GM23338 (cell line): ENCODE data around the gene IL23R.

Experiments
- EZH2 ChIP-seq: fragments of 200-600 bp; sonication (generic); IDR thresholded peaks from one replicate; pipeline ENCODE4 v1.8.0; 2017; ENCODE audit warnings: antibody characterized with exemption, mild to moderate bottlenecking, low read depth; ENCODE audit not compliant: unreplicated experiment
- EZH2phosphoT487 ChIP-seq: fragments of 200-600 bp; sonication (generic); IDR thresholded peaks from one replicate; pipeline ENCODE4 v1.8.1; 2018; ENCODE audit warnings: antibody characterized with exemption; ENCODE audit not compliant: unreplicated experiment
- JUNB ChIP-seq: IDR thresholded peaks from one replicate; pipeline ENCODE4 v1.6.1; 2016; ENCODE audit warnings: antibody characterized with exemption; ENCODE audit not compliant: unreplicated experiment
- POLR2AphosphoS5 ChIP-seq: IDR thresholded peaks from 2 replicates; pipeline ENCODE4 v1.6.1; 2016; ENCODE audit warnings: antibody characterized with exemption, low read depth
- STAT1 ChIP-seq: IDR thresholded peaks from one replicate; pipeline ENCODE4 v1.6.1; 2016; ENCODE audit warnings: antibody characterized with exemption; ENCODE audit not compliant: unreplicated experiment
- ZNF114 ChIP-seq: fragments of 250-450 bp; sonication (Bioruptor Pico); IDR thresholded peaks from 2 replicates; pipeline ENCODE4 v1.5.0; 2020; ENCODE audit warnings: mild to moderate bottlenecking, moderate library complexity
- TF ChIP-seq, protein P1 (sequence below), 2 experiments: fragments of 200-600 bp in 1 of 2; sonication (generic) in 1 of 2; conservative IDR thresholded peaks; 2 replicates each; pipeline versions ENCODE4 v1.5.1 to v1.6.1; 2016 to 2017; ENCODE audit warnings: antibody characterized with exemption in 2 of 2, low read depth in 2 of 2, mild to moderate bottlenecking in 2 of 2, moderate library complexity in 1 of 2
- TF ChIP-seq, protein P2 (sequence below): IDR thresholded peaks from one replicate; pipeline ENCODE4 v1.6.1; 2018; ENCODE audit warnings: antibody characterized with exemption; ENCODE audit not compliant: unreplicated experiment

DNA sequence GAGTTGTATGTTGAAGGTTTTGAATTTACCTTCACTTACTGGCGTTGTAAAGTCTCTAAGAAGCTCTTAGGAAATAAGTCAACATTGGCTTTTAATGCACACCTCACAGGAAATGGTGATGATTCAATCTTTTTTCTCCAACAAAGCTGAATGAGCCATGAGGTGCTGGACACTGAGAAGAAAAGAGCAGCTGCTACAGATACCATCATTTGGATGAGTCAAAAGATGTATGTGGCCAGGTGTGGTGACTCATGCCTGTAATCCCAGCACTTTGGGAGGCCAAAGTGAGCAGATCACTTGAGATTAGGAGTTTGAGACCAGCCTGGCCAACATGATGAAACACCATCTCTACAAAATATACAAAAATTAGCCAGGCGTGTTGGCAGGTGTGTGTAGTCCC lies 3.3 kb upstream of the IL23R start:
- no peak for TF ChIP-seq POLR2AphosphoS5
- TF ChIP-seq JUNB: no peak
- TF ChIP-seq, protein P1, sequence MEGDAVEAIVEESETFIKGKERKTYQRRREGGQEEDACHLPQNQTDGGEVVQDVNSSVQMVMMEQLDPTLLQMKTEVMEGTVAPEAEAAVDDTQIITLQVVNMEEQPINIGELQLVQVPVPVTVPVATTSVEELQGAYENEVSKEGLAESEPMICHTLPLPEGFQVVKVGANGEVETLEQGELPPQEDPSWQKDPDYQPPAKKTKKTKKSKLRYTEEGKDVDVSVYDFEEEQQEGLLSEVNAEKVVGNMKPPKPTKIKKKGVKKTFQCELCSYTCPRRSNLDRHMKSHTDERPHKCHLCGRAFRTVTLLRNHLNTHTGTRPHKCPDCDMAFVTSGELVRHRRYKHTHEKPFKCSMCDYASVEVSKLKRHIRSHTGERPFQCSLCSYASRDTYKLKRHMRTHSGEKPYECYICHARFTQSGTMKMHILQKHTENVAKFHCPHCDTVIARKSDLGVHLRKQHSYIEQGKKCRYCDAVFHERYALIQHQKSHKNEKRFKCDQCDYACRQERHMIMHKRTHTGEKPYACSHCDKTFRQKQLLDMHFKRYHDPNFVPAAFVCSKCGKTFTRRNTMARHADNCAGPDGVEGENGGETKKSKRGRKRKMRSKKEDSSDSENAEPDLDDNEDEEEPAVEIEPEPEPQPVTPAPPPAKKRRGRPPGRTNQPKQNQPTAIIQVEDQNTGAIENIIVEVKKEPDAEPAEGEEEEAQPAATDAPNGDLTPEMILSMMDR (conservative IDR thresholded peaks at IDR 0.05; ENCODE audit: low read depth in 2 of 2): no peak
- TF ChIP-seq, protein P2, sequence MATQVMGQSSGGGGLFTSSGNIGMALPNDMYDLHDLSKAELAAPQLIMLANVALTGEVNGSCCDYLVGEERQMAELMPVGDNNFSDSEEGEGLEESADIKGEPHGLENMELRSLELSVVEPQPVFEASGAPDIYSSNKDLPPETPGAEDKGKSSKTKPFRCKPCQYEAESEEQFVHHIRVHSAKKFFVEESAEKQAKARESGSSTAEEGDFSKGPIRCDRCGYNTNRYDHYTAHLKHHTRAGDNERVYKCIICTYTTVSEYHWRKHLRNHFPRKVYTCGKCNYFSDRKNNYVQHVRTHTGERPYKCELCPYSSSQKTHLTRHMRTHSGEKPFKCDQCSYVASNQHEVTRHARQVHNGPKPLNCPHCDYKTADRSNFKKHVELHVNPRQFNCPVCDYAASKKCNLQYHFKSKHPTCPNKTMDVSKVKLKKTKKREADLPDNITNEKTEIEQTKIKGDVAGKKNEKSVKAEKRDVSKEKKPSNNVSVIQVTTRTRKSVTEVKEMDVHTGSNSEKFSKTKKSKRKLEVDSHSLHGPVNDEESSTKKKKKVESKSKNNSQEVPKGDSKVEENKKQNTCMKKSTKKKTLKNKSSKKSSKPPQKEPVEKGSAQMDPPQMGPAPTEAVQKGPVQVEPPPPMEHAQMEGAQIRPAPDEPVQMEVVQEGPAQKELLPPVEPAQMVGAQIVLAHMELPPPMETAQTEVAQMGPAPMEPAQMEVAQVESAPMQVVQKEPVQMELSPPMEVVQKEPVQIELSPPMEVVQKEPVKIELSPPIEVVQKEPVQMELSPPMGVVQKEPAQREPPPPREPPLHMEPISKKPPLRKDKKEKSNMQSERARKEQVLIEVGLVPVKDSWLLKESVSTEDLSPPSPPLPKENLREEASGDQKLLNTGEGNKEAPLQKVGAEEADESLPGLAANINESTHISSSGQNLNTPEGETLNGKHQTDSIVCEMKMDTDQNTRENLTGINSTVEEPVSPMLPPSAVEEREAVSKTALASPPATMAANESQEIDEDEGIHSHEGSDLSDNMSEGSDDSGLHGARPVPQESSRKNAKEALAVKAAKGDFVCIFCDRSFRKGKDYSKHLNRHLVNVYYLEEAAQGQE: no peak
- TF ChIP-seq STAT1: no peak
- TF ChIP-seq EZH2: no peak
- TF ChIP-seq EZH2phosphoT487: no peak
- TF ChIP-seq ZNF114 (CRISPR knock-in tag): no peak
